Measurements from ENCODE around the gene TPK1. TPM values are rescaled to one million over a fixed set of nuclear protein-coding genes. Genes with fewer than 3 reads are reported as not detected.

Gene TPK1
- total and polyA plus RNA-seq, 2 of the 8 experiments (the other 6 are each of a cell fraction or from before 2014, with no cell fraction given) = 1.9 to 2.7 TPM

DNA sequence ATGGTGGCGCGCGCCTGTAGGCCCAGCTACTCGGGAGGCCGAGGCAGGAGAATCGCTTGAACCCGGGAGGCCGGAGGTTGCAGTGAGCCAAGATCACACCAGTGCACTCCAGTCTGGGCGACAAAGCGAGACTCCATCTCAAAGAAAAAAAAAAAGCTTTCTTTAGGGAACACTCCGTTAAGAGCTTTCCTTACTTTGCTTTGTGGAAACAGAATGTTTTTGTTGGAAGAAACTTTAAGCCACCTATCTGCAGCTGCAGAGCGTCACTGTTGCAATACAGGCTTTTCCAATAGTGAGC is 641 bp upstream of the TPK1 start:
- Histone ChIP-seq H3K27ac (ENCODE audit: low read depth, low read length) (no peak overlapping the region), H3K27me3 (replicated peaks in 1 of 4; ENCODE audit: control insufficient read depth in 3 of 4, extremely low read depth in 1 of 4, insufficient read depth in 3 of 4, low read length in 3 of 4) (no peaks in the 10 kb centered on the region; a peak in 2 of 7 replicates), H2BK120ac (replicated peaks; ENCODE audit: low read depth, low read length) (no peak overlapping the region), H3K4ac (replicated peaks; ENCODE audit: insufficient read length, low read depth, low read length) (no peak overlapping the region), H2BK12ac (ENCODE audit: low read depth, low read length) (no peak overlapping the region), H3K36me3 (ENCODE audit: control insufficient read depth in 2 of 4, insufficient read depth in 4 of 4, low read length in 3 of 4) (no peaks in the 10 kb centered on the region), H4K20me1 (replicated peaks in 1 of 2; ENCODE audit: control insufficient read depth in 1 of 2, insufficient read depth in 2 of 2, low read length in 2 of 2) (no peaks in the 10 kb centered on the region), H3K9ac (replicated peaks in 1 of 4; ENCODE audit: extremely low read depth in 1 of 4, low read depth in 3 of 4, low read length in 3 of 4) (no peak overlapping the region), H4K91ac (replicated peaks; ENCODE audit: insufficient read length, low read length) (no peak overlapping the region), H4K8ac (ENCODE audit: extremely low read depth, insufficient read depth, low read length) (no peak overlapping the region), H3K4me3 (ENCODE audit: extremely low read depth in 1 of 4, insufficient read depth in 2 of 4, low read depth in 3 of 4, low read length in 4 of 4) (peak overlapping the region in 2 of 4 experiments; percentile 81 to 88; a peak in 4 of 8 replicates), H3K18ac (ENCODE audit: extremely low read depth, low read length) (no peak overlapping the region), H3K9me3 (ENCODE audit: insufficient read depth in 2 of 2, low read depth in 1 of 2, low read length in 1 of 2) (no peaks in the 10 kb centered on the region), H2BK5ac (ENCODE audit: low read depth, low read length) (no peak overlapping the region), H2AK5ac (ENCODE audit: low read depth, low read length) (no peak overlapping the region), H3K79me1 (ENCODE audit: low read depth, low read length) (no peaks in the 10 kb centered on the region), H3K14ac (ENCODE audit: insufficient read length) (no peak overlapping the region), H3K4me2 (ENCODE audit: insufficient read depth in 1 of 2, low read depth in 2 of 2, low read length in 2 of 2) (peak overlapping the region in 1 of 2 experiments; percentile 86; a peak in 1 of 4 replicates), H3K56ac (replicated peaks; ENCODE audit: insufficient read length, low read depth, low read length) (no peak overlapping the region), H2BK15ac (ENCODE audit: low read length) (no peak overlapping the region), H2AFZ (ENCODE audit: low read length) (no peak overlapping the region), H4K5ac (ENCODE audit: insufficient read length, low read depth, low read length) (no peak overlapping the region), H3K23me2 (ENCODE audit: low read depth, low read length) (peaks cover 6% of the 10 kb centered on the region), H2BK20ac (ENCODE audit: low read length) (no peak overlapping the region), H3K4me1 (replicated peaks in 1 of 4; ENCODE audit: control insufficient read depth in 3 of 4, insufficient read depth in 4 of 4, low read length in 3 of 4) (peaks cover 0 to 5% (median 2%) of the 10 kb centered on the region in 4 experiments; a peak in 2 of 7 replicates), H3K23ac (ENCODE audit: insufficient read length) (no peak overlapping the region), H3K79me2 (ENCODE audit: control insufficient read depth in 1 of 2, insufficient read depth in 2 of 2, low read length in 2 of 2) (no peaks in the 10 kb centered on the region)
- WGBS, 2 experiments (ENCODE audit: extremely low coverage in 1 of 2, insufficient coverage in 1 of 2, insufficient read length in 1 of 2, insufficient replicate concordance in 2 of 2, low coverage in 1 of 2, low lambda C conversion rate in 2 of 2, missing lambda C conversion rate in 1 of 2) = 98% methylated on average over 12 of the region's 12 CpGs; no CpG with 5 or more reads in 1 of the 2 experiments
- no peak for DNase-seq (ENCODE audit: low read depth in 1 of 2, low spot score in 2 of 2)
- POLR2A ChIA-PET (ENCODE audit: partially characterized antibody) = interaction anchor here (0.6 to 1.6 kb wide), 4 partner anchors 17 to 1625 kb away, joined by 3 to 6 read pairs (median 4); no protein-coding TSS in a partner anchor
- TF ChIP-seq CTBP2 (IDR thresholded peaks at IDR 0.05; ENCODE audit: borderline replicate concordance, insufficient read depth, insufficient read length, low read length) (no peak), GTF2F1 (IDR thresholded peaks at IDR 0.05; ENCODE audit: borderline replicate concordance, low read depth, low read length) (no peak), PHF8 (conservative IDR thresholded peaks at IDR 0.05; ENCODE audit: low read depth, low read length) (no peak), SUZ12 (IDR thresholded peaks at IDR 0.05; ENCODE audit: low read length) (no peak), HDAC6 (IDR thresholded peaks at IDR 0.05; ENCODE audit: low read depth, low read length) (no peak)
- no peak for FAIRE-seq
- CTCF ChIA-PET (ENCODE audit: partially characterized antibody) = interaction anchor here (0.6 to 3.2 kb wide), 6 partner anchors 15 to 1324 kb away, joined by 3 to 10 read pairs (median 4); no protein-coding TSS in a partner anchor

All from H1 (cell line).